ENCODE data around the gene PROM1.

GRCh38 chr4:16079046-16079445 lies 4.8 kb downstream of the PROM1 start:
- no peak for TF ChIP-seq CTCF (IDR thresholded peaks at IDR 0.05)
- no peak for TF ChIP-seq POLR2A (IDR thresholded peaks at IDR 0.05)
